ENCODE results near the gene EPS8L2.

EPS8L2 gene

GRCh38 chr11:704781-705645, 1.0 kb upstream of the EPS8L2 start:
- no peak for DNase-seq (ENCODE audit: low read depth)

GRCh38 chr11:706439-706956, 467 bp downstream of the EPS8L2 start:
- DNase-seq (ENCODE audit: low read depth), result no peak

- no peak for DNase-seq (ENCODE audit: low read depth)
Measured at GRCh38 chr11:706957-707816, 1.2 kb downstream of the EPS8L2 start.

- DNase-seq (ENCODE audit: low read depth), result no peak
Measured at GRCh38 chr11:707817-708420, 1.9 kb downstream of the EPS8L2 start.

- no peak for DNase-seq (ENCODE audit: low read depth)
Measured at GRCh38 chr11:708511-708910, 2.5 kb downstream of the EPS8L2 start.

- DNase-seq (ENCODE audit: low read depth), result no peak
Measured at GRCh38 chr11:709109-709997, 3.3 kb downstream of the EPS8L2 start.

GRCh38 chr11:714436-714835, 8.4 kb downstream of the EPS8L2 start:
- DNase-seq (ENCODE audit: low read depth), result no peak

- DNase-seq (ENCODE audit: low read depth), result no peak
Measured at GRCh38 chr11:719214-720016, 13.4 kb downstream of the EPS8L2 start.

GRCh38 chr11:720017-720641, 14.1 kb downstream of the EPS8L2 start:
- DNase-seq (ENCODE audit: low read depth), result no peak

GRCh38 chr11:720642-721246, 14.7 kb downstream of the EPS8L2 start:
- peak; percentile 38 for DNase-seq (ENCODE audit: low read depth)

GRCh38 chr11:721247-721740, 15.3 kb downstream of the EPS8L2 start:
- no peak for DNase-seq (ENCODE audit: low read depth)

- peak; percentile 32 for DNase-seq (ENCODE audit: low read depth)
Measured at GRCh38 chr11:721741-722345, 15.8 kb downstream of the EPS8L2 start.

- no peak for DNase-seq (ENCODE audit: low read depth)
Measured at GRCh38 chr11:722346-722811, 16.3 kb downstream of the EPS8L2 start.

GRCh38 chr11:723120-723883, 17.3 kb downstream of the EPS8L2 start:
- no peak for DNase-seq (ENCODE audit: low read depth)

GRCh38 chr11:724049-724777, 18.2 kb downstream of the EPS8L2 start:
- DNase-seq (ENCODE audit: low read depth), result no peak

GRCh38 chr11:724778-725386, 18.9 kb downstream of the EPS8L2 start:
- no peak for DNase-seq (ENCODE audit: low read depth)

- DNase-seq (ENCODE audit: low read depth), result no peak
Measured at GRCh38 chr11:725624-726202, 19.7 kb downstream of the EPS8L2 start.

Data from activated T-helper 1 cell treated with Interleukin-2 at 50 U/mL for 16 hours (primary cell).